Transverse colon (tissue), 4 donors: Measurements from ENCODE around the gene ZNF366. TPM values are rescaled to one million over a fixed set of nuclear protein-coding genes. Genes with fewer than 3 reads are reported as not detected.

Experiments used
- DNase-seq: peaks from one replicate; pipeline ENCODE4 v3.0.0-alpha.2; 2019
- H3K27ac ChIP-seq, 4 donors: fragments of 200-600 bp; sonication (generic); 2 replicates each; pipeline ENCODE4 v1.5.1; 2016 to 2018; ENCODE audit warnings: inconsistent platforms in 4 of 4
- H3K27me3 ChIP-seq: fragments of 200-600 bp; sonication (generic); 2 replicates; pipeline ENCODE4 v1.5.1; 2017; ENCODE audit warnings: inconsistent platforms
- H3K36me3 ChIP-seq, 4 donors: fragments of 200-600 bp; sonication (generic); 2 replicates each; pipeline ENCODE4 v1.5.1; 2017 to 2019; ENCODE audit warnings: inconsistent platforms in 4 of 4
- H3K4me1 ChIP-seq, 4 donors: fragments of 200-600 bp; sonication (generic); 2 replicates each; pipeline ENCODE4 v1.5.1; 2017 to 2020; ENCODE audit warnings: inconsistent platforms in 4 of 4
- H3K4me3 ChIP-seq, 4 donors: fragments of 200-600 bp; sonication (generic); 1 replicate in 1 of 4; 2 replicates in 3 of 4; pipeline versions ENCODE4 v1.5.1 to v1.6.1; 2017 to 2019; ENCODE audit warnings: inconsistent platforms in 4 of 4
- H3K9me3 ChIP-seq, 2 donors: fragments of 200-600 bp; sonication (generic); 2 replicates each; pipeline ENCODE4 v1.5.1; 2017 to 2019; ENCODE audit warnings: inconsistent platforms in 2 of 2
- CTCF ChIP-seq, 5 experiments: fragments of 200-600 bp in 3 of 5; fragments of 450-650 bp in 2 of 5; sonication (generic) in 3 of 5; IDR thresholded peaks; 1 replicate in 2 of 5; 2 replicates in 3 of 5; pipeline ENCODE4 v1.5.1; 2016 to 2017; ENCODE audit warnings: antibody characterized with exemption in 5 of 5, inconsistent platforms in 3 of 5, mild to moderate bottlenecking in 2 of 5, moderate library complexity in 1 of 5
- EP300 ChIP-seq: sonication (generic); formaldehyde crosslinking; IDR thresholded peaks from one replicate; pipeline ENCODE4 v1.6.1; 2017; ENCODE audit warnings: antibody characterized with exemption, low read depth
- POLR2A ChIP-seq: fragments of 450-650 bp; IDR thresholded peaks from one replicate; pipeline ENCODE4 v1.6.1; 2016; ENCODE audit warnings: antibody characterized with exemption, mild to moderate bottlenecking, moderate library complexity
- POLR2AphosphoS5 ChIP-seq, 3 donors: sonication (generic); formaldehyde crosslinking; IDR thresholded peaks; one replicate each; pipeline ENCODE4 v1.6.1; 2016; ENCODE audit warnings: antibody characterized with exemption in 3 of 3
- WGBS, 2 donors: methylation state at CpG; one replicate each; pipeline ENCODE4 v1.1.5; 2018; ENCODE audit warnings: low coverage in 1 of 2; 5-methylcytosine and 5-hydroxymethylcytosine counted together
- in situ Hi-C, 4 donors: fragments of 200-750 bp; cut with MboI; loops; one replicate each; pipeline versions ENCODE4 v1.15.0 to v1.15.1; 2017; ENCODE audit warnings: low sequenced_read_pairs in 3 of 4, low pct_ligation_motif_present in 1 of 4, low pct_unique_long_range_greater_than_20kb in 1 of 4
- intact Hi-C: fragments of 100-400 bp; cut with DNase I; formaldehyde crosslinking; loops from one replicate; pipeline ENCODE4 v1.15.1; 2023; ENCODE audit warnings: low total_unique reads
- total RNA-seq, 4 donors: library from RNA; depleted of rRNA; stranded (reverse); fragments of >200 nt; gene quantifications; one replicate each; pipeline ENCODE4 v1.1.0, GENCODE V29; 2016

Gene ZNF366
- total RNA-seq, 4 donors from 2014 or later, result 0.40 to 1.4 (median 0.72) TPM

GRCh38 chr5:72552041-72552557 lies 44.9 kb upstream of the ZNF366 start:
- no peak overlapping the region for H3K27ac ChIP-seq

DNA sequence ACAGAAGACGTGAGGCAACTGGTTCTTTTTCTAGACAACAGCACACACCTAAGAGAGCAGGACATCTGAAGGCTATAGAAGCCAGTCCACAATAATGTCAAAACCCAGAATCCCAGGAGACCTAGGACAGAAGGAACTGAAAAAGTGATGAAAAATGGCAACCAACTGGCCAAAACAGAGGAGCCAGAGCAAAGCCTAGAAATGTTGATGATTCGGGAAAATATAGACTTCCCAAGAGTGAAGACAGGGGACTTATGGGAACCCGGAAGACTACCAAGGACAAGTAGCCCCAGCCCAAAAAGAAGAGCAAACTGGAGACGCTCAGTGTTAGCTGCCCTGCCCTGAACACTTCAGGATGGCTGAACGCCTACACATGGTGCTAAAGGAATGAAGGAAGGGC lies 43.4 kb upstream of the ZNF366 start:
- in situ Hi-C loops, result no loop called here
- TF ChIP-seq POLR2A (no peak), EP300 (no peak), CTCF (IDR thresholded peaks at IDR 0.05) (no peak), POLR2AphosphoS5 (IDR thresholded peaks at IDR 0.05) (no peak)
- no peak overlapping the region for H3K27ac ChIP-seq

More at GRCh38 chr5:72552041-72552557, 44.9 kb upstream of the ZNF366 start:
- H3K4me3 ChIP-seq, result no peak overlapping the region
- WGBS, 2 donors, result 57 to 83% methylated on average over 4 to 5 of the region's 5 CpGs
- peaks cover 4 to 14% (median 10%) of the 10 kb centered on the region in 4 donors for H3K4me1 ChIP-seq
- H3K36me3 ChIP-seq, result no peaks in the 10 kb centered on the region
- no peaks in the 10 kb centered on the region for H3K27me3 ChIP-seq
- in situ Hi-C loops (no loop called here), intact Hi-C loops (no loop called here)
- DNase-seq, result no peak
- peaks cover 0 to 10% of the 10 kb centered on the region in 2 donors for H3K9me3 ChIP-seq
- TF ChIP-seq POLR2A, result no peak
- TF ChIP-seq POLR2AphosphoS5 (IDR thresholded peaks at IDR 0.05), result no peak
- TF ChIP-seq CTCF (IDR thresholded peaks at IDR 0.05), result no peak
- TF ChIP-seq EP300, result no peak

DNA sequence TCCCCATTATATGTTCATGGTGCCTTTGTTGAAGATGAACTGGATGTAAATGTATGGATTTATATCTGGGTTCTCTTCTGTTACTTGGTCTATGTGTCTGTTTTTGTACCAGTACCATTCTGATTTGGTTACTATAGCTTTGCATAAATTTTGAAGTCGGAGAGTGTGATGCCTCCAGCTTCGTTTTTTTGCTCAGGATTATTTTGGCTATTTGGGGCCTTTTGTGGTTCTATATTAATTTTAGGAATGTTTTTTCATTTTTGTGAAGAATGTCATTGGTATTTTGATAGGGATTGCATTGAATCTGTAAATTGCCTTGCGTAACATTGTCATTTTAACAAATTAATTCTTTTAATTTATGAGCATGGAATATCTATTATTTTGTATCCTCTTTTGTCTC lies 36.6 kb upstream of the ZNF366 start:
- WGBS, 2 donors, result 59 to 76% methylated on average over 2 to 3 of the region's 3 CpGs
- intact Hi-C loops, result no loop called here
- no peaks in the 10 kb centered on the region for H3K27me3 ChIP-seq
- H3K4me1 ChIP-seq, result no peaks in the 10 kb centered on the region
- H3K27ac ChIP-seq, result no peak overlapping the region
- in situ Hi-C loops, result no loop called here
- H3K4me3 ChIP-seq, result no peak overlapping the region
- TF ChIP-seq POLR2A (no peak), CTCF (IDR thresholded peaks at IDR 0.05) (no peak), EP300 (no peak), POLR2AphosphoS5 (IDR thresholded peaks at IDR 0.05) (no peak)
- DNase-seq, result no peak
- no peaks in the 10 kb centered on the region for H3K36me3 ChIP-seq
- peaks cover 3 to 14% of the 10 kb centered on the region in 2 donors for H3K9me3 ChIP-seq

More for the DNA sequence above, 43.4 kb upstream of the ZNF366 start:
- WGBS, 2 donors, result 93 to 100% methylated on average over 1 to 5 of the region's 5 CpGs
- intact Hi-C loops, result no loop called here
- no peaks in the 10 kb centered on the region for H3K36me3 ChIP-seq
- H3K4me1 ChIP-seq, result peaks cover 0 to under 1% (median 0%) of the 10 kb centered on the region in 4 donors
- peaks cover 3 to 12% of the 10 kb centered on the region in 2 donors for H3K9me3 ChIP-seq
- H3K4me3 ChIP-seq, result no peak overlapping the region
- no peaks in the 10 kb centered on the region for H3K27me3 ChIP-seq
- DNase-seq, result no peak

DNA sequence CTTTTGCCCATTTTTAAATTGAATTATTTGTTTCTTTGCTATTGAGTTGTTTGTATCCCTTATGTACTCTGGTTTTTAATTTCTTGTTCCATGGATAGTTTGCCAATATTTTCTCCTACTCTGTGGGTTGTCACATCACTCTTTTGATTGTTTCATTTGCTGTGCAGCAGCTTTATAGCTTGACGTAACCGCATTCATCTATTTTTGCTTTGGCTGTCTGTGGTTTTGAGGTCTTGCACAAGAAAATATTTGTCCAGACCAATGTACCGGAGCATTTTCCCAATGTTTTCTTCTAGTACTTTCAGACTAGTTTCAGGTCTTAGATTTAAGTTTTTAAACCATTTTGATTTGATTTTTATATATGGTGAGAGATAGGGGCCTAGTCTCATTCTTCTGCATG lies 36.2 kb upstream of the ZNF366 start:
- Histone ChIP-seq H3K9me3 (peaks cover 3 to 14% of the 10 kb centered on the region in 2 donors), H3K27ac (no peak overlapping the region), H3K4me1 (no peaks in the 10 kb centered on the region), H3K4me3 (no peak overlapping the region), H3K27me3 (no peaks in the 10 kb centered on the region), H3K36me3 (no peaks in the 10 kb centered on the region)
- WGBS, 2 donors, result 80 to 92% methylated on average over 3 of the region's 3 CpGs
- TF ChIP-seq POLR2AphosphoS5 (IDR thresholded peaks at IDR 0.05) (no peak), POLR2A (no peak), EP300 (no peak), CTCF (IDR thresholded peaks at IDR 0.05) (no peak)
- in situ Hi-C loops, result no loop called here
- DNase-seq, result no peak
- intact Hi-C loops, result no loop called here
